KMS-11 (cell line): ENCODE results near the gene CST2.

Experiments
- H2AFZ ChIP-seq: fragments of 200-600 bp; sonication (generic); 2 replicates; pipeline ENCODE4 v1.6.1; 2016; ENCODE audit warnings: antibody characterized with exemption, mixed run types, low read depth
- H3K27ac ChIP-seq: fragments of 200-600 bp; sonication (generic); 2 replicates; pipeline ENCODE4 v1.6.1; 2016; ENCODE audit warnings: mild to moderate bottlenecking, mixed run types
- H3K27me3 ChIP-seq: fragments of 200-600 bp; sonication (generic); 2 replicates; pipeline ENCODE4 v1.6.1; 2017; ENCODE audit warnings: mild to moderate bottlenecking, low read depth, mixed run types, moderate library complexity; ENCODE audit not compliant: insufficient read depth
- H3K36me3 ChIP-seq: fragments of 200-600 bp; sonication (generic); 2 replicates; pipeline ENCODE4 v1.6.1; 2017; ENCODE audit warnings: mild to moderate bottlenecking, mixed run types; ENCODE audit not compliant: insufficient read depth
- H3K4me1 ChIP-seq: fragments of 200-600 bp; sonication (generic); 2 replicates; pipeline ENCODE4 v1.6.1; 2016; ENCODE audit warnings: mild to moderate bottlenecking, low read depth, mixed run types; ENCODE audit not compliant: poor library complexity, severe bottlenecking
- H3K4me2 ChIP-seq: fragments of 200-600 bp; sonication (generic); 2 replicates; pipeline ENCODE4 v1.7.0; 2016; ENCODE audit warnings: mild to moderate bottlenecking, mixed run types
- H3K4me3 ChIP-seq: fragments of 200-600 bp; sonication (generic); IDR thresholded peaks from 2 replicates; pipeline ENCODE4 v1.6.1; 2017; ENCODE audit warnings: low read depth, low read length, mixed read lengths; ENCODE audit not compliant: insufficient read depth
- H3K79me2 ChIP-seq: fragments of 200-600 bp; sonication (generic); 2 replicates; pipeline ENCODE4 v1.6.1; 2016; ENCODE audit warnings: low read depth, mixed run types; ENCODE audit not compliant: insufficient read depth
- H3K9ac ChIP-seq: fragments of 200-600 bp; sonication (generic); 2 replicates; pipeline ENCODE4 v1.6.1; 2016; ENCODE audit warnings: mild to moderate bottlenecking, mixed run types
- H4K20me1 ChIP-seq: fragments of 200-600 bp; sonication (generic); 2 replicates; pipeline ENCODE4 v1.6.1; 2016; ENCODE audit warnings: mild to moderate bottlenecking, mixed run types; ENCODE audit not compliant: insufficient read depth
- TF ChIP-seq, protein P1 (sequence below): fragments of 200-600 bp; sonication (generic); conservative IDR thresholded peaks from 2 replicates; pipeline ENCODE4 v1.6.1; 2017; ENCODE audit warnings: low read depth, mild to moderate bottlenecking, antibody characterized with exemption, low read length, moderate library complexity, mixed read lengths

Gene CST2, protein sequence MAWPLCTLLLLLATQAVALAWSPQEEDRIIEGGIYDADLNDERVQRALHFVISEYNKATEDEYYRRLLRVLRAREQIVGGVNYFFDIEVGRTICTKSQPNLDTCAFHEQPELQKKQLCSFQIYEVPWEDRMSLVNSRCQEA

DNA sequence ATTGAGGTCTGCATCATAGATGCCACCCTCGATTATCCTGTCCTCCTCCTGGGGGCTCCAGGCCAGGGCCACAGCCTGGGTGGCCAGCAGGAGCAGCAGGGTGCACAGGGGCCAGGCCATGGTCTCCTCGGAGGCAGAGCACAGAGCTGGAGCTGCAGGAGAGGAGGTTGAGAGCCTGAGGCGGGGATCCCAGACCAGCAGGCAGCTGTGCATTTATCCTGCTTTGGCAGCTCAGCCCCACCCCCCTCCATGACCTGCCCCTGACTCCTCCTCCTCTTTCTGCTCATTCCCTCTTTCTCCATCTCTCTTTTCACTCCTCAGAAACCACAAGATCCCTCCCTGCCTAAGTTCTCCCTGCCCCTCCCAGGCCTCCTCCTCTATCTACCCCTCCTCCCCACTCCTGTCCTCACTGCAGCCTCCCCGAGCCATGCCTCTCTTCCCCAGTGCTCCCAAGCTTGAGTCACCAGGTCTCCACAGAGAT is at the start of gene CST2:
Gene CST2 (minus strand): TSS at position 189 of the 481 bp plus-strand sequence. CDS start 69 bp downstream, at position 120.
- Histone ChIP-seq H2AFZ (no peak within 1 kb of the TSS), H3K27me3 (no peaks in the 10 kb centered on the region), H3K4me1 (no peaks in the 10 kb centered on the region), H4K20me1 (no peaks in the 10 kb centered on the region), H3K27ac (no peak within 1 kb of the TSS), H3K4me3 (no peak within 1 kb of the TSS), H3K79me2 (no peaks in the 10 kb centered on the region), H3K9ac (no peak within 1 kb of the TSS), H3K36me3 (no peaks in the 10 kb centered on the region), H3K4me2 (no peak within 1 kb of the TSS)
- TF ChIP-seq, protein P1, sequence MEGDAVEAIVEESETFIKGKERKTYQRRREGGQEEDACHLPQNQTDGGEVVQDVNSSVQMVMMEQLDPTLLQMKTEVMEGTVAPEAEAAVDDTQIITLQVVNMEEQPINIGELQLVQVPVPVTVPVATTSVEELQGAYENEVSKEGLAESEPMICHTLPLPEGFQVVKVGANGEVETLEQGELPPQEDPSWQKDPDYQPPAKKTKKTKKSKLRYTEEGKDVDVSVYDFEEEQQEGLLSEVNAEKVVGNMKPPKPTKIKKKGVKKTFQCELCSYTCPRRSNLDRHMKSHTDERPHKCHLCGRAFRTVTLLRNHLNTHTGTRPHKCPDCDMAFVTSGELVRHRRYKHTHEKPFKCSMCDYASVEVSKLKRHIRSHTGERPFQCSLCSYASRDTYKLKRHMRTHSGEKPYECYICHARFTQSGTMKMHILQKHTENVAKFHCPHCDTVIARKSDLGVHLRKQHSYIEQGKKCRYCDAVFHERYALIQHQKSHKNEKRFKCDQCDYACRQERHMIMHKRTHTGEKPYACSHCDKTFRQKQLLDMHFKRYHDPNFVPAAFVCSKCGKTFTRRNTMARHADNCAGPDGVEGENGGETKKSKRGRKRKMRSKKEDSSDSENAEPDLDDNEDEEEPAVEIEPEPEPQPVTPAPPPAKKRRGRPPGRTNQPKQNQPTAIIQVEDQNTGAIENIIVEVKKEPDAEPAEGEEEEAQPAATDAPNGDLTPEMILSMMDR, result no peak

DNA sequence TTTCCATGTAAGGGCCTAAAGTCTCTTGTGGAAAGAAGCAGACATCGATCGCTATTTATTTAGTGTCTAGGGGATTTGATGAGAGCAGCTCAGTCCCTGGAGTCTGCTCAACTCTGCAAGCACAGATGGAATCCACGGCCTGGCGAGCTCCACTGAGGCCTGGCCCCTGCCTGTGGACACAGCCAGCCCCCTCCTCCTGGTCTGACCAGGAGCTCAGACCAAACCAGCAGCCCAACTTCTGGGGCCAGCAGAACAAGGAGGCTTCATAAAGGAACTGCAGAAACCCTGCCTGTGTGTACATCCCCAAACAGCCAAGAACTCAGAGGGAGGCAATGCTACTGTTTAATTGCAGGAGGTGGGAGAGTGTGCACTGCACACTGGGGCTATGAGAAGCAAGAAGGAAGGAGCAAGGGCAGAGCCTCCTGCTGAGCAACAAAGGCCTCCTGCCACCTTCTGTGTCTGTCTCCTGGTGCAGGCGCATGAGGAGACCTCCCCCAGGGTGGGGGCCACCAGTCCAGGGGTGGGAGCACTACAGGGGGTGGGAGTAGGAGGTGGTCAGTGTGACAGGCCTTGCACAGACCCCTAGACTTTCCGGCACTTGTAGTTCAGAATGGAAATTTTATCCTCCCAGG is 49.2 kb upstream of the CST2 start:
- H3K4me2 ChIP-seq, result no peak overlapping the region
- H3K79me2 ChIP-seq, result no peaks in the 10 kb centered on the region
- H3K9ac ChIP-seq, result no peak overlapping the region
- no peak overlapping the region for H2AFZ ChIP-seq
- no peaks in the 10 kb centered on the region for H3K27me3 ChIP-seq
- no peaks in the 10 kb centered on the region for H3K36me3 ChIP-seq
- H3K4me3 ChIP-seq, result no peak overlapping the region
- no peaks in the 10 kb centered on the region for H4K20me1 ChIP-seq
- H3K27ac ChIP-seq, result no peak overlapping the region
- H3K4me1 ChIP-seq, result no peaks in the 10 kb centered on the region
- TF ChIP-seq, protein P1, result no peak

DNA sequence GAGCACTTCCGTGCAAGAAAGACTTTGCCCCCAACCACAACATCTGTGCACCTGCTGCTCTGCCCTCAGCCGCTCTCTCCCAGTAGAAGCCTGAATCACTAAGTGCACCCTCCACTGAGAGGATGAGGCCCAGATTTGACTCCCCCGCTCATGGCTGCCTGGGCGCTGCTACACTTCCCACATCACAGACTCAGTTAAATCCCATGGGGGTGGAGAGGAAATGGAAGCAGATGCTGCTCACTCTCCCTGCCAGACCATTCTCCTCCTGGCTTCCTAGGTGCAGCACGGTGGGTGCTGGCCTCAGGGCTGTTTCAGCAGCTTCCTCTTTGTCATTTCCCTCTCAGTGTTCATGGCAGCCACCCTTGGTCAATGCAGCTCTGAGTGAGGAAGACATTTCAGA is 48.2 kb upstream of the CST2 start:
- Histone ChIP-seq H3K36me3 (no peaks in the 10 kb centered on the region), H3K27me3 (no peaks in the 10 kb centered on the region), H3K4me1 (no peaks in the 10 kb centered on the region), H2AFZ (no peak overlapping the region), H4K20me1 (no peaks in the 10 kb centered on the region), H3K27ac (no peak overlapping the region), H3K4me3 (no peak overlapping the region), H3K4me2 (no peak overlapping the region), H3K79me2 (no peaks in the 10 kb centered on the region), H3K9ac (no peak overlapping the region)
- TF ChIP-seq, protein P1, result no peak

DNA sequence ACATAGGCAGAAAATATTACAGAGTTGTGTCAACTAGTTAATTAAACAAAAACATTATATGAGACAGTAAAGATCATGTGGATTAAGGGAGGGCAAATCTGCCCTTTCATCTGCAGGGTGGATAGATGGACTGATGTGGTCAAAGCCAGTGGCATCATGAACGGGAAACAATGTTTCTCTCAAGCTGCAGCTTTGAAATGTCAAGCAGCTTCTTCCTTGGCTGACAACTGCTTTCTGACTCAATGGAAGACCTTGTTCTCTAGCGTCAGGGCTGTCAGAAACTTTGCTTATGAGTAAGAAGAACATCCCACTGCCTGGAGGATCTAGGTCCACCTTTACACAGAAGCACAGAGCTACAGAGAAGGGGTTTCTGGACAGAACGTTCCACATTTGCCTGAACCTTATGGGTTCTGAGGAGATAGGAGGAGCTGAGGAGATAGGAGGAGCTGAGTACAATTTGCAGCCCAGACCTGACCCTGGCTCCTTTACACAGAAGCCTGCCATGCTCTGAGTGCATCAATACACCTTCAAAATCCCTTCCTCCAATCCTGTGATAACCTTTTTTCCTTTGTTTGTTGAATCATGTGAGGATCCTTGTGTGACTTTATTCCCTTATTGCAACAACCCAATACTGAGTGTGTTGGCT is 47.0 kb upstream of the CST2 start:
- H3K79me2 ChIP-seq, result no peaks in the 10 kb centered on the region
- H3K4me2 ChIP-seq, result no peak overlapping the region
- H3K9ac ChIP-seq, result no peak overlapping the region
- no peak overlapping the region for H3K4me3 ChIP-seq
- H3K36me3 ChIP-seq, result no peaks in the 10 kb centered on the region
- H3K27ac ChIP-seq, result no peak overlapping the region
- TF ChIP-seq, protein P1, result no peak
- H2AFZ ChIP-seq, result no peak overlapping the region
- H4K20me1 ChIP-seq, result no peaks in the 10 kb centered on the region
- no peaks in the 10 kb centered on the region for H3K4me1 ChIP-seq
- no peaks in the 10 kb centered on the region for H3K27me3 ChIP-seq
